ENCODE data around the gene PLAC8. TPM values are rescaled to one million over a fixed set of nuclear protein-coding genes. Genes with fewer than 3 reads are reported as not detected.
A peak's percentile ranks its signal among the peaks of the same experiment; 100 is the strongest.
"Not testable (repeated sequence)": the region's sequence is repeated elsewhere in the genome, so short reads cannot be mapped to it uniquely, and the experiment has no call there.

The PLAC8 gene
- total RNA-seq, 2 experiments from 2014 or later, result 88.7 to 101 TPM

DNA sequence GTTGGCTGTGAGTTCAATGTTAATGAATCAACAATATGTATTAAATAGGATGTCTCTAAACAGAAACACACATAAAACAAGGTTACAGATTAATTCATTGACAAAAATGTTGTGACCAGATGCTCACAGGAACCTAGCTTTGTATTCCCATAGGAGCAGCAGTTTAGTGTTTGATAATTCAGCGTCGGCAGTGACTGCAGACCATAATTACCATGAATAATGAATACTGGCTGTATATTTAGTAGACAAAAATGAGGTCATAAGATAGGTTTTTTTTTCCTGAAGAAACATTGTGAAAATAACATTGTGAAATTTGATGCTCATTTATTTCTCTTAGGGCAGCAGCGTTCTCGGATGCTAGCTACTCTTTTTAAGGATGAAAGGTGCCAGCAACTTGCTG lies 51.8 kb downstream of the PLAC8 start:
- no peaks in the 10 kb centered on the region for H3K27me3 Mint-ChIP-seq
- no peak for ATAC-seq
- H3K36me3 Mint-ChIP-seq (ENCODE audit: low read depth), result peaks cover 15% of the 10 kb centered on the region
- DNase-seq, result no peak
- intact Hi-C loops (cut with micrococcal nuclease), result no loop called here
- ChIA-PET POLR2A (interaction anchor here (1.7 kb wide), 1 partner anchor 9 kb away, joined by 7 read pairs; no protein-coding TSS in a partner anchor), CTCF (interaction anchor here (1.2 to 2.7 kb wide), 4 partner anchors 12 to 218 kb away, joined by 3 to 12 read pairs (median 4); no protein-coding TSS in a partner anchor)
- H3K27ac Mint-ChIP-seq, result no peak overlapping the region
- H3K4me1 Mint-ChIP-seq (ENCODE audit: low read depth), result no peaks in the 10 kb centered on the region
- H3K9me3 Mint-ChIP-seq, result no peaks in the 10 kb centered on the region
- no peak overlapping the region for H3K4me3 Mint-ChIP-seq
- TF ChIP-seq, protein P1, sequence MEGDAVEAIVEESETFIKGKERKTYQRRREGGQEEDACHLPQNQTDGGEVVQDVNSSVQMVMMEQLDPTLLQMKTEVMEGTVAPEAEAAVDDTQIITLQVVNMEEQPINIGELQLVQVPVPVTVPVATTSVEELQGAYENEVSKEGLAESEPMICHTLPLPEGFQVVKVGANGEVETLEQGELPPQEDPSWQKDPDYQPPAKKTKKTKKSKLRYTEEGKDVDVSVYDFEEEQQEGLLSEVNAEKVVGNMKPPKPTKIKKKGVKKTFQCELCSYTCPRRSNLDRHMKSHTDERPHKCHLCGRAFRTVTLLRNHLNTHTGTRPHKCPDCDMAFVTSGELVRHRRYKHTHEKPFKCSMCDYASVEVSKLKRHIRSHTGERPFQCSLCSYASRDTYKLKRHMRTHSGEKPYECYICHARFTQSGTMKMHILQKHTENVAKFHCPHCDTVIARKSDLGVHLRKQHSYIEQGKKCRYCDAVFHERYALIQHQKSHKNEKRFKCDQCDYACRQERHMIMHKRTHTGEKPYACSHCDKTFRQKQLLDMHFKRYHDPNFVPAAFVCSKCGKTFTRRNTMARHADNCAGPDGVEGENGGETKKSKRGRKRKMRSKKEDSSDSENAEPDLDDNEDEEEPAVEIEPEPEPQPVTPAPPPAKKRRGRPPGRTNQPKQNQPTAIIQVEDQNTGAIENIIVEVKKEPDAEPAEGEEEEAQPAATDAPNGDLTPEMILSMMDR (IDR thresholded peaks at IDR 0.05), result no peak

- ChIA-PET CTCF (interaction anchor here (0.6 to 2.8 kb wide), 11 partner anchors 9 to 229 kb away, joined by 3 to 11 read pairs (median 4); partner anchors contain the start of genes COPS4 and COQ2), POLR2A (no interaction called here)
- no peak for ATAC-seq
- no peak overlapping the region for H3K27ac Mint-ChIP-seq
- no peaks in the 10 kb centered on the region for H3K9me3 Mint-ChIP-seq
- TF ChIP-seq, protein P1 (IDR thresholded peaks at IDR 0.05), result peak; percentile 43
- no peak overlapping the region for H3K4me3 Mint-ChIP-seq
- DNase-seq, result peak; percentile 26
- peaks cover 6% of the 10 kb centered on the region for H3K36me3 Mint-ChIP-seq (ENCODE audit: low read depth)
- H3K27me3 Mint-ChIP-seq, result no peaks in the 10 kb centered on the region
- intact Hi-C loops (cut with micrococcal nuclease), result no loop called here
- no peaks in the 10 kb centered on the region for H3K4me1 Mint-ChIP-seq (ENCODE audit: low read depth)
Measured at GRCh38 chr4:83054928-83055327, 59.6 kb downstream of the PLAC8 start.

DNA sequence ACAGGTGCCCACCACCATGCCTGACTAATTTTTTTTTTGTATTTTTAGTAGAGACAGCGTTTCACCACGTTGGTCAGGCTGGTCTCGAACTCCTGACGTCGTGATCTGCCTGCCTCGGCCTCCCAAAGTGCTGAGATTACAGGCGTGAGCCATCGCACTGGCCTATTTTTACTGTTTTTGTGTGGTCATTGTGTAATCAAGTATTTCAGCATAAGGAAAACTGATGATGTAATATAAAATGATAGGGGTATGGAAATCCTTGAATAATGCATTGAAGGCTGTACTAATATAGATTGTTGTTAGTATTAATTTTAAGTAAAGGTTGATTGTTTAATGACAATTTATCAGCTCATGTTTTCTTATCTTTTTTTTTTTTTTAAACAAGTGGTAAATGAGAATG lies 65.7 kb downstream of the PLAC8 start:
- ATAC-seq; POLR2A ChIA-PET; H3K9me3 Mint-ChIP-seq; DNase-seq; H3K27ac Mint-ChIP-seq; H3K4me1 Mint-ChIP-seq (ENCODE audit: low read depth); H3K36me3 Mint-ChIP-seq (ENCODE audit: low read depth); H3K4me3 Mint-ChIP-seq; H3K27me3 Mint-ChIP-seq; intact Hi-C loops (cut with micrococcal nuclease): not testable (repeated sequence)
- CTCF ChIA-PET, result interaction anchor here (1.2 kb wide), 1 partner anchor 211 kb away, joined by 5 read pairs; no protein-coding TSS in a partner anchor

DNA sequence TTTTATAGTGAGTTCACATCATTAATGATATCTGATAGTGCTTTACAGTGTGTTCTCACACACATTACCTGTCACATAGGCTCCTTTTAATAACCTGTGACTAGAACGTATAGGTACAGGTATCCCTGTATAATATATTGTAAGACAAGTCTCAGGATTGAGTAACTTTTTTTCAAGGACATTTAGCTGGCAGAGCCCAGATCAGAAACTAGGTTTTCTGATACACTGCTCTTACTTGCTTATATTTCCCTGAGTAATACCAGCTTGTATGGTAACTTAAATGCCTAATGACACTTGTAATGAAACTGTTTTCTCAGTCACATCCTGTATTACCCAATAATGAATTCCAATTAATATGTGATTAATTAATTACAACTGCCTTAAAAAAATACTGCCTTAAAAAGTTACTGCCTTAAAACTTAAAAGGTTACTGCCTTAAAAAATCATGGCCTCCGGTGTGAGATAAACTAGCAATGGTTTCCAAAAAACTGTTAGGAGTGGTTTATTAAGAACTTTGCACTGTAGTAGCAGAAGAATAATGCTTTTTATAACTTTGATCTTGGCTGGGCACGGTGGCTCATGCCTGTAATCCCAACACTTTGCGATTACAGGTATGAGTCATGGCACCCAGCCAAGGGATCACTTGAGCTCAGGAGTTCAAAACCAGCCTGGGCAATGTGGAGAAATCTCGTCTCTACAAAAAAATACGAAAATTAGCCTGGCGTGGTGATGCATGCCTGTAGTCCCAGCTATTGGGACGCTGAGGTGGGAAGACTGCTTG lies 67.6 kb downstream of the PLAC8 start:
- ChIA-PET CTCF (interaction anchor here (1.1 kb wide), 1 partner anchor 12 kb away, joined by 3 read pairs; the partner anchor contains the start of gene COPS4), POLR2A (interaction anchor here (0.7 kb wide), 1 partner anchor 68 kb away, joined by 4 read pairs; the partner anchor contains the start of gene PLAC8)
- Mint-ChIP-seq H3K36me3 (ENCODE audit: low read depth) (peaks cover 8% of the 10 kb centered on the region), H3K27ac (no peak overlapping the region), H3K4me3 (no peak overlapping the region), H3K4me1 (ENCODE audit: low read depth) (peaks cover 9% of the 10 kb centered on the region), H3K9me3 (no peaks in the 10 kb centered on the region), H3K27me3 (no peaks in the 10 kb centered on the region)
- ATAC-seq (no peak), DNase-seq (no peak)
- intact Hi-C loops (cut with micrococcal nuclease), result no loop called here
- TF ChIP-seq, protein P1 (IDR thresholded peaks at IDR 0.05), result no peak

DNA sequence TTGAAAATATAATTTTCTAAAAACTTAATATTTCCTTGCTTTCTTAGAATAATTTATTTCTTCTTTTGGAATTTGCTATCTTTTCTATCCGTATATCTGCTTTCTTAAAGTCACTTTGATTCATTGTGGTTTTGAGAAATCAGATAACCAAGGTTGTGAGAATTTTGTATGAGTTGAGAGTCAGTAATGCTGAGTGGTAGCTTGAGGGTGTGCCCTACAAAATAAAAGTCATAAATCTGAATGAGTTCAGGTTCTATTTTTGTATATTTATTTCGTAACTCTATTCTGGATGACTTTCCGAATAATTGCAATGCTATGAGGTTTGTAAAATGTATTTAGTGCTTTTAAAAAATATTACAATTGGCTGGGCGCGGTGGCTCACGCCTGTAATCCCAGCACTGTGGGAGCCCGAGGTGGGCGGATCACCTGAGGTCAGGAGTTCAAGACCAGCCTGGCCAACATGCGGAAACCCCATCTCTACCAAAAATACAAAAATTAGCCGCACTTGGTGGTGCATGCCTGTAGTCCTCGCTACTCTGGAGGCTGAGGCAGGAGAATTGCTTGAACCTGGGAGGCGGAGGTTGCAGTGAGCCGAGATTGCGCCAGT lies 70.6 kb downstream of the PLAC8 start:
- CTCF ChIA-PET, result no interaction called here

DNA sequence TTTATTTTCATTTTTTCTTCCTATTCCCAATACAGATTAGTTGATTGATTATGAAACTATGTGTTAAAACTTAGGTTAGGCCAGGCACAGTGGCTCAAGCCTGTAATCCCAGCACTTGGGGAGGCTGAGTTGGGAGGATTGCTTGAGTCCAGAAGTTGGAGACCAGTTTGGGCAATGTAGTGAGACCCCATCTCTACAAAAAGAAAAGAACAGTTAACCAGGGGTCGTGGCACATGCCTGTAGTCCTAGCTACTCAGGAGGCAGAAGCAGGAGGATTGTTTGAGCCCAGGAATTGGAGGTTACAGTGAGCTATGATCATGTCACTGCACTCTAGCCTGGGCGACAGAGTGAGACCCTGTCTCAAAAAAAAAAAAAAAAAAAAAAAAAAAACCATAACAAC lies 71.4 kb downstream of the PLAC8 start:
- ATAC-seq; H3K4me3 Mint-ChIP-seq; POLR2A ChIA-PET; intact Hi-C loops (cut with micrococcal nuclease); CTCF ChIA-PET; H3K36me3 Mint-ChIP-seq (ENCODE audit: low read depth); H3K27ac Mint-ChIP-seq; DNase-seq; H3K27me3 Mint-ChIP-seq; H3K9me3 Mint-ChIP-seq: not testable (repeated sequence)
- H3K4me1 Mint-ChIP-seq (ENCODE audit: low read depth), result peaks cover 26% of the 10 kb centered on the region

More for the DNA sequence above, 70.6 kb downstream of the PLAC8 start:
- Mint-ChIP-seq H3K27ac (no peak overlapping the region), H3K27me3 (no peaks in the 10 kb centered on the region), H3K36me3 (ENCODE audit: low read depth) (peaks cover 2% of the 10 kb centered on the region), H3K9me3 (no peaks in the 10 kb centered on the region), H3K4me3 (no peak overlapping the region), H3K4me1 (ENCODE audit: low read depth) (peaks cover 24% of the 10 kb centered on the region)
- POLR2A ChIA-PET, result no interaction called here
- DNase-seq (no peak), ATAC-seq (no peak)
- intact Hi-C loops (cut with micrococcal nuclease), result no loop called here
- TF ChIP-seq, protein P1 (IDR thresholded peaks at IDR 0.05), result no peak
